ENCODE measurements around the gene CCDC148. TPM values are rescaled to one million over a fixed set of nuclear protein-coding genes. Genes with fewer than 3 reads are reported as not detected.

CCDC148 gene
- total RNA-seq, 1 donor from 2014 or later, result 3.1 TPM

DNA sequence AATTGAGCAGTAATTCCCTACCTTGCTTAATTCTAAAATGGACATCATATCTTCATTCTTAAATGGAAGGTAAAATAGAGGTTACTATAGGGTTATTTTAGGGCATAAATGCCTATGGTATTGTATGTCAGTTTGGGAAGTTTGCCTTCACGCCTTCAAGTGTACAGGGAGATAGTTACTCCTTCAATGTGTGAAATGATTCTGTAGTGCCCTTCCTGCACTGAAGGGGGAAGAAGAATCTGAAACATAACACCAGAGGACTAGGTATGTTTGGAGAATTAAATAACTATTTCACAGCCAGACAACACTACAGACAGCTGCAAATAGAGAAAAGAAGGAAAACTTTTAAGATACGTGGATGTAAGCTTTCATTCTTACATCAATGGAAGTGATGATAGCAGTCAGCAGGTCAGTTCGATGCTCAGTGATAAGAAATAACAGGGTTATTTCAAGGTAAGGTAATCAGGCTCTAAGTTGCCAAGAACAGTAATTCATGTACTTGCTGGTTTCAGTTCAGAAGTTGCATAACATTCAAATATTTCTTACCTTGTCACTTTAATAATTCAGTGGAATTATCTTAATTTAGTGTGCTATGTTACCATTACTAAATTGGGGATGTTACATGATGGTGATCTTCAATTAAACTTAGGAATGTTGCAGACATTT is 4.2 kb upstream of the CCDC148 start:
- DNase-seq (ENCODE audit: extremely low spot score, unreplicated experiment), result no peak
- Mint-ChIP-seq H3K9me3 (no peaks in the 10 kb centered on the region), H3K4me1 (ENCODE audit: unreplicated experiment) (peaks cover 47% of the 10 kb centered on the region), H3K27me3 (no peaks in the 10 kb centered on the region), H3K4me3 (peak overlapping the region; percentile 60), H3K36me3 (peaks cover 3% of the 10 kb centered on the region), H3K27ac (no peak overlapping the region)
- TF ChIP-seq, protein P1, sequence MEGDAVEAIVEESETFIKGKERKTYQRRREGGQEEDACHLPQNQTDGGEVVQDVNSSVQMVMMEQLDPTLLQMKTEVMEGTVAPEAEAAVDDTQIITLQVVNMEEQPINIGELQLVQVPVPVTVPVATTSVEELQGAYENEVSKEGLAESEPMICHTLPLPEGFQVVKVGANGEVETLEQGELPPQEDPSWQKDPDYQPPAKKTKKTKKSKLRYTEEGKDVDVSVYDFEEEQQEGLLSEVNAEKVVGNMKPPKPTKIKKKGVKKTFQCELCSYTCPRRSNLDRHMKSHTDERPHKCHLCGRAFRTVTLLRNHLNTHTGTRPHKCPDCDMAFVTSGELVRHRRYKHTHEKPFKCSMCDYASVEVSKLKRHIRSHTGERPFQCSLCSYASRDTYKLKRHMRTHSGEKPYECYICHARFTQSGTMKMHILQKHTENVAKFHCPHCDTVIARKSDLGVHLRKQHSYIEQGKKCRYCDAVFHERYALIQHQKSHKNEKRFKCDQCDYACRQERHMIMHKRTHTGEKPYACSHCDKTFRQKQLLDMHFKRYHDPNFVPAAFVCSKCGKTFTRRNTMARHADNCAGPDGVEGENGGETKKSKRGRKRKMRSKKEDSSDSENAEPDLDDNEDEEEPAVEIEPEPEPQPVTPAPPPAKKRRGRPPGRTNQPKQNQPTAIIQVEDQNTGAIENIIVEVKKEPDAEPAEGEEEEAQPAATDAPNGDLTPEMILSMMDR (conservative IDR thresholded peaks at IDR 0.05), result peak; percentile 37

DNA sequence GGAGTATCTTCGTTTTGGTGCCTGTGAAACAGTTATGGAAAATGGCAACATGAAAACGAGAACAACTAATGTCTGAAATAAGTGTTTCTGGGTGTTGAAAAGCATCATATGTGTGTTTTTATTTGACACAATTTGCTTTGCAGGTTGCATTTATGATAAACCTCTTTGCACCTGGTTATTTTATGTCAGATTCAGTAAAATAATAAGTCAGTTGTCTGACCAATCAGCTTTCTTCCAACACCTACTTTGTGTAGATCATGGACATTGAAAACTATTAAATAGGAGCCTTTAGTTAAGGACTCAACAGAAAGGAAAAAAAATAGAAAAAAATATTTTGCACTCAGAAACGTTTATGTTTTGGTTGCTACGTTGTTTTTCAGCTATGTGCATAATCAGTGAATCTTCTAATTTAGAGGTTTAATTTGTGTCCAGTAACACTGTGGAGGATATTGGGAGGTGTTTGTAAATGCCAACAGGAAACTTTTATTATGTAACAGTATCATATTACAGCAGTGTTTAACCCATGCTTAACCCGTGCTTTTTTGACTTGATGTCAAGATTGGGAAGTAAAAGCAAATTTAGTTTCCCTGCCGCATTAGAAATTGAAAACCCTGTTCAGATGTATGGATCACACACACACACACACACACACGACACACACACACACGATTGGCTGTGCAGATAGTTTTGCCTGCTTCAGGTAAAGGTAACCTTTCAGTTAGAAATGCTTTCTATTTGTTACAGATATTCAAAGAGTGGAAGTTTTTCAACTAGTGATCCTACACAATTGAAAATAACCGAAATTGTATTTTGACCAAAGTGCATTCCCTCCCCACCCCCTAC is 2.8 kb upstream of the CCDC148 start:
- Mint-ChIP-seq H3K9me3 (no peaks in the 10 kb centered on the region), H3K4me3 (peak overlapping the region; percentile 97), H3K36me3 (no peaks in the 10 kb centered on the region), H3K27ac (no peak overlapping the region), H3K27me3 (no peaks in the 10 kb centered on the region), H3K4me1 (ENCODE audit: unreplicated experiment) (peaks cover 44% of the 10 kb centered on the region)
- DNase-seq (ENCODE audit: extremely low spot score, unreplicated experiment), result no peak
- TF ChIP-seq, protein P1 (conservative IDR thresholded peaks at IDR 0.05), result no peak

DNA sequence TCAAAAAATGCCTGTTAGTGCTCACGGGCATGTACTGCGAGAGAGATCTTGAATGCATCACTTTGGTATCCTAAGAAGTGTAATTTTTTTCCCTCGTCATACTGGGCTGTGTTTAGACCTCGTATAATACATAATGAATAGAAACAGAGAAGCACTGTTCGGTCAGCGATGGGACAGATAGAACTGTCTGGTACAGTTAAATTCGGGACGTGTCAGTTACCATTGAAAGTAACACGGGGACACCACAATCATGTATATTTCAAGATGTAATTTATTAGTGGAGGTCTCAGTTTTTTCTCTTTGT is 2.0 kb upstream of the CCDC148 start:
- Mint-ChIP-seq H3K27me3 (no peaks in the 10 kb centered on the region), H3K27ac (peak overlapping the region; percentile 92), H3K4me1 (ENCODE audit: unreplicated experiment) (peaks cover 38% of the 10 kb centered on the region), H3K9me3 (no peaks in the 10 kb centered on the region), H3K4me3 (peak overlapping the region; percentile 97), H3K36me3 (no peaks in the 10 kb centered on the region)
- TF ChIP-seq, protein P1 (conservative IDR thresholded peaks at IDR 0.05), result no peak
- DNase-seq (ENCODE audit: extremely low spot score, unreplicated experiment), result no peak

DNA sequence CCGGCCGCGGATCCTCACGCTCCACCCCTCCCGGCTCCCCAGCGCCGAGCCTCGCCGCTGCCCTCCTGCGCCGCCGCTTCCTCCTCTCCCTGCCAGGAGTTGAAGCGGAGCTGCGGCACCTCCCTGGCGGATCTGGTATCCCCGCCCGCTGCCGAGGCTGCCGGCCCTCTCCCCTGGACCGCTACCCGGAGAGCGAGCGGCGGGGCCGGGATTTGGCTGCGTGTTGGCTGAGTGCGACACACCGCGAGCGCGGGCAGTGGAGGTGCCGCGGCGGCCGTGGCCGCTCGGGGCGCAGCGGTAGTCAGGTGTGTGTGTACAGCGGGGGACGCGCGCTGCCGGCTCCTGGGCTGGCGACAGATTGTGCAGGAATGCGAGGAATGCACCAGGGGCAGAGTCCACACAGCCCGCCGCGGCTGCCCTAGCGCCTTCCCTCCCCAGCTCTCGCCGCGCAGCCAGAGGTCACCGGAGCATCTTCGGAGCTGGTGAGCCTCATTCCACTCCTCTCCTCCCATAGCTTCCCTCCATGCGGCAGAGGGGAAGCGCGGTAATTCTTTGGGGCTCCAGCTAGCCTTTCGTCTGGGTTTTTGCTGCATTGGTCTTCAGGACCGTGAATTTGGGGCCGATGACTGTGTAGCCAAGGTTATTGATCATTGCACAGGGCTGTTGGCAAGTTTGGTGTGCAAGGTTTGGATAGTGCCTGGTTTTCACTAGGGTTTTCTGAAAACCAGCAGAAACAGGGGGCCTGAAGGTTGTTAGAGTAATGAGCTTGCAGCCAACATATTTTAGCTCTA is 1.5 kb upstream of the CCDC148 start:
- Mint-ChIP-seq H3K27me3 (no peaks in the 10 kb centered on the region), H3K36me3 (no peaks in the 10 kb centered on the region), H3K4me1 (ENCODE audit: unreplicated experiment) (peaks cover 32% of the 10 kb centered on the region), H3K27ac (peak overlapping the region; percentile 92), H3K9me3 (no peaks in the 10 kb centered on the region), H3K4me3 (peak overlapping the region; percentile 97)
- DNase-seq (ENCODE audit: extremely low spot score, unreplicated experiment), result peak; percentile 86
- TF ChIP-seq, protein P1 (conservative IDR thresholded peaks at IDR 0.05), result peak; percentile 65

DNA sequence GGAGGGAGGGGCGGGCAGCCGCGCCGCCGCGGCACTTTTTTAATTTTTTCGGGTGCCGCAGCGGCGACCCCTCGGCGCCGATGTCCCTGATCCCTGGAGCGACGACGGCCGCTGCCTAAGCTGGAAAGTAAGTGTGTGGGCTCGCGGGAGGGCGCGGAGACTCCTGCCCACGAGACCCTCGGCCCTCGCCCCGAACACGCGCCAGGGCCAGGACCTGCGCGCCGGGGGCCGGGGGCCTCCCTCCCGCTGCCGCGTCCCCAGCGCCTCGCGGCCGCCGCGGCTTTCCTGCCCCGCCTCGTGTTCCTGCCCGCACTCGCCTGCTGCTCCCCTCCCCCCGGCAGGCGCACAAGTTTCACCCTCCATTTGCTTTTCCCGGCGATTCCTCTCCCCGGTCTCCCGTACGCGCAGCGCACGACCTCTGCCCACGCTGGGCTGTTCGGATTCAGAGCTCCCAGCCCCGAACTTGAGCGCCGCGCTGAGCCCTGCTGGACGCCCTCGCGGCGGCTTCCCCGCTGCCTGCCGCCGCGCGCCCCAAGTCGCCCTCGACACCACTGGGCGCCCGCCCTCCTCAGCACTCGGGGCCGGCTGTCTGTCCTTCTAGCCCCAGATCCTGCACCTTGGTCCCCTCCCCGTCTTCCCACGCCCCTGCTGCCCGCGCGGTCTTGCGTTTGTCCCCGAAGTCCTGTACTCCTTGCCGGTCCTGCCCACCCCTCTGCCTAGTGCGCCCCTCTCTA is 706 bp upstream of the CCDC148 start:
- H3K9me3 Mint-ChIP-seq, result no peaks in the 10 kb centered on the region
- H3K27me3 Mint-ChIP-seq, result no peaks in the 10 kb centered on the region
- TF ChIP-seq, protein P1 (conservative IDR thresholded peaks at IDR 0.05), result no peak
- peak; percentile 77 for DNase-seq (ENCODE audit: extremely low spot score, unreplicated experiment)
- H3K4me1 Mint-ChIP-seq (ENCODE audit: unreplicated experiment), result peaks cover 26% of the 10 kb centered on the region
- H3K4me3 Mint-ChIP-seq, result peak overlapping the region; percentile 97
- H3K27ac Mint-ChIP-seq, result peak overlapping the region; percentile 92
- H3K36me3 Mint-ChIP-seq, result no peaks in the 10 kb centered on the region

Data from type B pancreatic cell (in vitro differentiated cells).